Measurements from ENCODE around the gene MAPK7. TPM values are rescaled to one million over a fixed set of nuclear protein-coding genes. Genes with fewer than 3 reads are reported as not detected.
A peak's percentile ranks its signal among the peaks of the same experiment; 100 is the strongest.

Gene MAPK7
- total and polyA plus RNA-seq, 2 experiments from 2014 or later: 26.1 to 49.0 TPM

DNA sequence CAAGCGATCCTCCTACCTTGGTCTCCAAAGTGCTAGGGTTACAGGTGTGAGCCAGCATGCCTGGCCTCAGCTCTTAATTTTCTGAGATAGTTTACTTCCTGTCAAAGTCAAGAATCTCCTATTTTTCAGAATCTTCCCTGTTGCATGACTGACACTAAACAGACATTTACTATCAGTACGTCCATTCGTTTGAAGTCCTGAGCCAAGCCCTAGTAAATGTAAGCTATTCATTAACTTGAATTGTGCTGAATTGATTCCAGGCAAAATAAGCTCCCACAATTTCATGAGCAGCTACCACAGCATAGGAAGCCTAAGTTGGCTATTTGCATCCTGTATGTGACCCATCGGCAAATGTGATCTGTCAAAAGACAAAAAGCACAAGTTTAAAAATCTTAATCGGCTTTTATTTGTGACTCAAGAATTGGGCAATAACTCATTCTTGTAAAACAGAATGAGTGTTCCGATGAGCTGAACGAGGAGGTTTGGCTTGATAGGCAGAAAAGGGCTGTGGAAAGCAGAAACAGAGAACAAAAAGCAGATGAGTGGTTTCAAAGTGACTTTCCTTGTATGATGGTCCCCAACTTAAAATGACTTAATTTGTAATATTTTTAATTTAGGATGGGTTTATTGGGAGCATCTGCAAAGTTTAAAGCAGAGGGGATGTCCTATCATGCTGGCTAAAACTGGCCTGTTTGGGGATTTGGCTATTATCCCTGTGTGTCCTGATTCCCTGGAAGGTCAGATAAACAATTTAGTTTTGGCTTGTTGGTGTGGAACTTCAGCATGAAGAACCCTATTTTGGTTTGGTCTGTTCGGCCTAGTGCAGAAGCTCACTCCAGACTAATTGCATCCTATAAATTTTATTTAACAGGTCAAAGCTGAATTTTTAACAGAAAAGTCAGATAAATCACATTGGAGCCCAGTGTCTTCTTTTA is 46.9 kb downstream of the MAPK7 start:
- peak overlapping the region; percentile 6 for H3K27ac ChIP-seq

GRCh38 chr17:19426631-19427030 is 48.3 kb downstream of the MAPK7 start:
- no peak overlapping the region for H3K4me2 ChIP-seq
- H3K79me2 ChIP-seq: no peaks in the 10 kb centered on the region
- no peak overlapping the region for H3K27ac ChIP-seq
- no peaks in the 10 kb centered on the region for H4K20me1 ChIP-seq (ENCODE audit: insufficient read depth, poor library complexity, severe bottlenecking)
- 87% methylated on average over 5 of the region's 5 CpGs for WGBS (ENCODE audit: low lambda C conversion rate, missing lambda C conversion rate)
- no peak overlapping the region for H3K4me3 ChIP-seq
- no peak for DNase-seq (ENCODE audit: low spot score)
- no peaks in the 10 kb centered on the region for H3K27me3 ChIP-seq
- no peaks in the 10 kb centered on the region for H3K9me3 ChIP-seq (ENCODE audit: low read depth)
- H3K9me2 ChIP-seq (replicated peaks; ENCODE audit: insufficient read depth): no peaks in the 10 kb centered on the region
- TF ChIP-seq EZH2 (IDR thresholded peaks at IDR 0.05; ENCODE audit: borderline replicate concordance) (no peak), EZH2phosphoT487 (IDR thresholded peaks at IDR 0.05; ENCODE audit: low read depth, severe bottlenecking, unreplicated experiment) (no peak), CTCF (IDR thresholded peaks at IDR 0.05; ENCODE audit: poor library complexity) (no peak)
- no peak overlapping the region for H2AFZ ChIP-seq
- peaks cover 17% of the 10 kb centered on the region for H3K4me1 ChIP-seq (ENCODE audit: insufficient read depth)
- no peaks in the 10 kb centered on the region for H3K36me3 ChIP-seq (replicated peaks; ENCODE audit: insufficient read depth, low read depth)

More for the DNA sequence above, 46.9 kb downstream of the MAPK7 start:
- WGBS (ENCODE audit: low lambda C conversion rate, missing lambda C conversion rate): 31% methylated on average over 8 of the region's 8 CpGs
- H3K4me2 ChIP-seq: peak overlapping the region; percentile 11
- no peaks in the 10 kb centered on the region for H4K20me1 ChIP-seq (ENCODE audit: insufficient read depth, poor library complexity, severe bottlenecking)
- no peaks in the 10 kb centered on the region for H3K36me3 ChIP-seq (replicated peaks; ENCODE audit: insufficient read depth, low read depth)
- H3K79me2 ChIP-seq: no peaks in the 10 kb centered on the region
- no peaks in the 10 kb centered on the region for H3K27me3 ChIP-seq
- no peak for DNase-seq (ENCODE audit: low spot score)
- H3K4me3 ChIP-seq: no peak overlapping the region
- no peak for TF ChIP-seq EZH2 (IDR thresholded peaks at IDR 0.05; ENCODE audit: borderline replicate concordance)
- no peak for TF ChIP-seq EZH2phosphoT487 (IDR thresholded peaks at IDR 0.05; ENCODE audit: low read depth, severe bottlenecking, unreplicated experiment)
- no peak for TF ChIP-seq CTCF (IDR thresholded peaks at IDR 0.05; ENCODE audit: poor library complexity)
- H3K4me1 ChIP-seq (ENCODE audit: insufficient read depth): peaks cover 17% of the 10 kb centered on the region
- no peaks in the 10 kb centered on the region for H3K9me2 ChIP-seq (replicated peaks; ENCODE audit: insufficient read depth)
- no peaks in the 10 kb centered on the region for H3K9me3 ChIP-seq (ENCODE audit: low read depth)
- H2AFZ ChIP-seq: no peak overlapping the region

DNA sequence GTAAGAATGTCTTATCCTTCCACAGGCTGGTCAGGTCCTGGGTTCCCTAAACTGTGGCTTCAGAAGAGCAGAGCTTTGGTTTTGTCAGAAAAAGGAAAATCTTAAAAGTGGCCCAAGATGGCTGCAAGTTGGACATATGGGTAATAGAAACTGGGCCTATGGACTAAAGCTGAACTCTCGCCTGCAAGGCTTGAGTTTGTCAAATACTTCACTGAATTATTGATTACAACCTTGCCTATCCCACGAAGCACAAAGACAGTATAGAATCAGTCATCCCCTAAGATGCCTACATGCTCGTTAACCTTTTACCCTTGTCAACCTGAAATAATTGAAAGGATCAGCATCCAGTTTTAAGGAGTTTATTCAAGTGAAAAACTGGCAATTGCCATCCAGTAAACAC is 53.4 kb downstream of the MAPK7 start:
- Histone ChIP-seq H4K20me1 (ENCODE audit: insufficient read depth, poor library complexity, severe bottlenecking) (no peaks in the 10 kb centered on the region), H3K4me1 (ENCODE audit: insufficient read depth) (no peaks in the 10 kb centered on the region), H3K4me2 (no peak overlapping the region), H3K9me2 (replicated peaks; ENCODE audit: insufficient read depth) (no peaks in the 10 kb centered on the region), H3K27ac (no peak overlapping the region), H3K9me3 (ENCODE audit: low read depth) (no peaks in the 10 kb centered on the region), H3K4me3 (no peak overlapping the region), H3K27me3 (no peaks in the 10 kb centered on the region), H2AFZ (no peak overlapping the region), H3K79me2 (no peaks in the 10 kb centered on the region), H3K36me3 (replicated peaks; ENCODE audit: insufficient read depth, low read depth) (no peaks in the 10 kb centered on the region)
- 75% methylated on average over 3 of the region's 3 CpGs for WGBS (ENCODE audit: low lambda C conversion rate, missing lambda C conversion rate)
- TF ChIP-seq CTCF (IDR thresholded peaks at IDR 0.05; ENCODE audit: poor library complexity) (no peak), EZH2phosphoT487 (IDR thresholded peaks at IDR 0.05; ENCODE audit: low read depth, severe bottlenecking, unreplicated experiment) (no peak), EZH2 (IDR thresholded peaks at IDR 0.05; ENCODE audit: borderline replicate concordance) (no peak)
- no peak for DNase-seq (ENCODE audit: low spot score)

MicroRNAs encoded within 50 kb of the gene (microRNA counts, 767-probe panel; counts per million panel counts)
- microRNA hsa-miR-1180: 8,088 counts per million, percentile 52 among the panel's probes with 10 or more counts

Small RNA genes lying within 50 kb of the gene (microRNA-seq; reads per million reads assigned to microRNA genes)
- gene MIR1180: 3,568 reads per million, percentile 89 among the genes with 10 or more reads in this experiment

Small RNA genes lying within 50 kb of the gene (small RNA-seq; reads per million reads assigned to genes)
- gene MIR1180: 13.8 reads per million, percentile 95 among the genes with 10 or more reads in this experiment
- gene RF00537: not detected

Other genes with a start within 250 kb of the MAPK7 start
- gene EPN2, start 141.1 kb upstream of the MAPK7 start, total RNA-seq: 19.0 and 19.9 TPM in 2 replicates
- gene EPN2, start 141.1 kb upstream of the MAPK7 start, polyA plus RNA-seq: 35.9 and 48.2 TPM in 2 replicates
- 19.0 and 29.6 TPM in 2 replicates for gene B9D1, start 15.8 kb upstream of the MAPK7 start, total RNA-seq
- gene B9D1, start 15.8 kb upstream of the MAPK7 start, polyA plus RNA-seq: 30.8 and 51.3 TPM in 2 replicates
- 360 and 362 TPM in 2 replicates for gene MFAP4, start 8.7 kb downstream of the MAPK7 start, total RNA-seq
- 739 and 801 TPM in 2 replicates for gene MFAP4, start 8.7 kb downstream of the MAPK7 start, polyA plus RNA-seq
- 5.4 and 7.8 TPM in 2 replicates for gene RNF112, start 32.7 kb downstream of the MAPK7 start, total RNA-seq
- gene RNF112, start 32.7 kb downstream of the MAPK7 start, polyA plus RNA-seq: 8.6 and 11.3 TPM in 2 replicates
- gene SLC47A1, start 155.4 kb downstream of the MAPK7 start, total RNA-seq: 38.0 and 38.4 TPM in 2 replicates
- 17.4 and 26.4 TPM in 2 replicates for gene SLC47A1, start 155.4 kb downstream of the MAPK7 start, polyA plus RNA-seq